Activated CD4-positive, alpha-beta T cell treated with anti-CD3 and anti-CD28 coated beads, Interleukin-2, Interleukin-6, amounts not matched to agents 100 ng/mL and 50 ng/mL, durations not matched to agents 16 hours and 8 hours (primary cell): ENCODE measurements around the gene XNDC1N.

ENCODE experiments used
- DNase-seq: peaks from one replicate; pipeline ENCODE4 v3.0.0-alpha.2; 2020

The XNDC1N gene

GRCh38 chr11:71927820-71928736 is at the start of gene XNDC1N:
Gene XNDC1N, minus strand, starts transcription at chr11:71928594. Its CDS starts 5,241 bp downstream, at chr11:71923353.
- DNase-seq = peak; percentile 87

DNA sequence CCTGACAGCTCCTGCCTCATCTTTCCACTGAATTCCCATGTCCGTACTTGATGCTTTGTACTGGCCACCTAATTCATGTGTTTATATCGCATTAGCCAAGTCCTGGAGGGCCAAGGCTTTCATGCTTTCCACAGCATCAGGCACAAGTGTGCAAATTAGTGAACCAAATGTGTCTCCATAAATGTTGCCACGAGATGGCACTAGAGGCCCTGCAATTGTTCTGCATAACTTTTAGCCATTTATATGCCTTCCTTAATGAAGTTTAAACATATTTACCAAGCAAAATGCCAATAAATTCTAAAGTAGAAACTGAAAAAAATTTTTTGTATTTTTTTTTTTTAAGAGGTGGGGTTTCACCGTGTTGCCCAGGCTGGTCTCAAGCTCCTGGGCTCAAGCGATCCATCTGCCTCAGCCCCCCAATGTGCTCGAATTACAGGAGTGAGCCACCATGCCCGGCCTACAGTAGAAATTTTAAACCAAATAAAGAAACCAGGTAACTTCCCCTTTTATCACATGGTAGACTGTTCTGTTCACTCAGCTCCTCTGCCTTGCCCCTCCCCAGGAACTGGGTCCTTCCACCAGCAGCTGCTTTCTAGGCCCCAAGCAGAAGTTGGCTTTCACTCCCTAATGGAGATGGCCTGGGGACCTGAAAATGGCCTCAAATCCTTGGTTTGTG is 49.5 kb upstream of the XNDC1N start:
- peak; percentile 60 for DNase-seq

- no peak for DNase-seq
Observed at GRCh38 chr11:71977090-71977489, 48.7 kb upstream of the XNDC1N start.

GRCh38 chr11:71976551-71976950 is 48.2 kb upstream of the XNDC1N start:
- DNase-seq = no peak

- no peak for DNase-seq
Observed at GRCh38 chr11:71971680-71972079, 43.3 kb upstream of the XNDC1N start.

DNA sequence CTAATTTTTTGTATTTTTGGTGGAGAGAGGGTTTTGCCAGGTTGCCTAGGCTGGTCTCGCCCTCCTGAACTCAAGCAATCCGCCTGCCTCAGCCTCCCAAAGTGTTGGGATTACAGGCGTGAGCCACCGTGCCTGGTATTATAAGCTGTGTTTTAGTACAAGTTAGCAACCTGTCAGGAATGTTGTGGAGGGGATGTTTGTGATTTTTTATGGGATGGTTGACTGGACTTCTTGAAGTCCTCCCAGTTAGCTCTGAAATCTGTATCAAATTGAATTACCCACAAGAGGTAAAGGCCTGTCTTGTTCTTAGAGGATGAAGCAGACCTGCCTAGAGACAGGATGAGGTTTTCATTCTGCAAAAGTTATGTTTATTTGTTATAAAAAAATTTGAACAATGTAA is 36.2 kb upstream of the XNDC1N start:
- no peak for DNase-seq

- DNase-seq = no peak
Observed at GRCh38 chr11:71963468-71963867, 35.1 kb upstream of the XNDC1N start.

- DNase-seq = peak; percentile 16
Observed at GRCh38 chr11:71962428-71963038, 34.1 kb upstream of the XNDC1N start.

DNA sequence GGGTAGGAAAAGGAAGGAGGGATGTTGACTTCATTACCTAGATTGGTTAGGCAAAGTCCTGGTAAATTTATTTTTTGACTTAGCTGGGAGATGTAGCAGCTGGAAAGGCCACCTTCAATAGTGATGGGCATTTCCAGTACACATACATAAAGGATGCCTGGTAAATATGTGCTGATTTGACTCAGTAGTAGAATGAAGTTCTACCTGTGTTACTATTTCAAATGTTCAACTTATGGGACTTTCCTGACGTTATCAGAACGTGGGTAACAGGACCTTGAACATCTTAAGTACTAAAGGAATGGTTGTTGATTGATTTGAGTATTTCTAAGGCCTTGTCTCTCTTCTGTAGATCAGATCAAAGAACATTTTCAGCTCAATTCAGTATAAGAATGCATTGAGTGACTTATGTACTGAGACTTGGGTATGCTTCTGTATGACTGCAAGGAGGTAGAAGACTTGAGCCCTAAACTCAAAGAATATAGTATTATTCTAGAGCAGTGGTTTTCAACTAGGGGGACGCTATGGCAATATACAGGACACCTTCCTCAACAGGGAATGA is 27.6 kb upstream of the XNDC1N start:
- no peak for DNase-seq

DNA sequence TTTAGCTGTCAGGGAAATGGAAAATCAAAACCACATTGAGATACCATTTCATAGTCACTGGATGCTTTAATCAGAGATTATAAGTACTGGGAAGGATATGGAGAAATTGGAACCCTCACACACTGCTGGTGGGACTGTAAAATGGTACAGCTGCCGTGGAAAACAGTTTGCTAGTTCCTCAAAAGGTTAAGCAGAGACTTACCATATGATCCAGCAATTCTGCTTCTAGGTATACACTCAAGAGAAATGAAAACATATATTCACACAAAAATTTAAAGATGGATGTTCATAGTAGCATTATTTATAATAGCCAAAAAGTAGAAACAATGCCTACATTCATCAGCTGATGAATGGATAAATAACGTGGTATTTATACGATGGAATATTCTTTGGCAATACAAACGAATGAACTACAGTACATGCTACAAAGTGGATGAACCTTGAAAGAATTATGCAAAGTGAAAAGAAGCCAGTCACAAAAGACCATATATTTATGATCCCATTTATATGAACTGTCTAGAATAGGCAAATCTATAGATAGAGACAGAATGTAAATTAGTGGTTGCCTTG is 23.4 kb upstream of the XNDC1N start:
- DNase-seq = no peak

- no peak for DNase-seq
Observed at GRCh38 chr11:71949034-71949433, 20.6 kb upstream of the XNDC1N start.

DNA sequence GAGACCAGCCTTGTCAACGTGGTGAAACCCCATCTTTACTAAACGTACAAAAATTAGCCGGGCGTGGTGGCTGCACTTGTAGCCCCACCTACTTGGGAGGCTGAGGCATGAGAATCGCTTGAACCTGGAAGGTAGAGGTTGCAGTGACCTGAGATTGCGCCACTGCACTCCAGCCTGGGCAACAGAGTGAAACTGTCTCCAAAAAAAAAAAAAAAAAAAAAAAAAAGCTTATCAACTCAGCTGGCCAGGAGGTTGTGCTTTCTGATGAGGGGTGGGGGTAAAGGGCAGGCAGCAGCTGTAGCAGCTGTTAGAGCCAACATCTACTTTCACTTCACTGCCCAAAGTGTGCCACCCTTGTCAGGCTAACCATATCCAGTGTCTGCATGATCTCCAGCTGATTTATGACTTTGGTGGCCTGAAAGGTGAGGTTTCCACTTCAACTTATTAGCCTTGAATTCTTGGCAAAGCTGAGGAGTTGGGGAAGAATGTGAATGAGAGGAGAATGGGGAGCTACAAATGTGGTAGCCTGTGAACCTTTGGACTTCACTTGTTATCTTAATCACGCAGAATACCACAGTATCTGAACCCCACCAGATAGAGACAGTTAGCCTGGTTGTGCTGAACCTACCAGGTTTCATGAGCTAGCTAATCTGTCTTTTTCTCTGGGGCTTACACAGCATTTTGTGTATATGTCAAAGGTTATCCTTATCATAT is 20.1 kb upstream of the XNDC1N start:
- DNase-seq = no peak

GRCh38 chr11:71947498-71947897 is 19.1 kb upstream of the XNDC1N start:
- no peak for DNase-seq

DNA sequence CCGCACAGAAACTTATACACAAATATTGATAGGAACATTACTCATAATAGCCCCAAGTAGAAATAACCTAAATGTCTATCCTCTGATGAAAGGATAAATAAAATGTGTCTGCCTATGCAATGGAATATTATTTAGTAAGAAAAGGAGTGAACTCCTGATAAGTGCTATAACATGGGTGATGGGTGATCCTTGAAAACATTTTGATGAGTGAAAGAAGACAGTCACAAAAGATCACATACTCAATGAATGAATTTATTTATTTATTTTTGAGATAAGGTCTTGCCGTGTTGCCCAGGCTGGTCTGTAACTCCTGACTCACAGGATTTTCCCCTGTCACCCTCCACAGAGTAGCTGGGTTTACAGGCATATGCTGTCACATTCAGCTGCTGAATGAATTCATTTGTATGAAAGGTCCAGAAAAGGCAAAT is 17.8 kb upstream of the XNDC1N start:
- no peak for DNase-seq

GRCh38 chr11:71940561-71941219 is 12.3 kb upstream of the XNDC1N start:
- no peak for DNase-seq

DNA sequence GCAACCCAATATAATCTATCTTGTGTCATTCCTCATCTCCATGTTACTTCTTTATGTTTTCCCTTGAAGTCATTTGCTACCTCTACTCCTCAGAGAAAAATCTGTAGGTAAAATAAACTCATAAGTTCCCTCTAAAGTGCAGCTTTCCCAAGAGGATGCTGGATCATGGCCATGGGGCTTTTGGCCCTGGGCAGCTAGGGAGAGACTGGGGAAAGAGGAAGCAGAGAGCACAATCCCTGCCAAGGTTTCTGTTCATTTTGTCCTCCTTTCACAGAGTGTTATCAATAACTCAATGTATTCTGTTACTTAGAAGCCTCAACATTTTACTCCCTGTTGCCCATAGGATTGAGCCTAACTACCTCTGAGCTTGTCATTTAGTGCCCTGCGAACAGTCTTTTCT is 9.4 kb upstream of the XNDC1N start:
- no peak for DNase-seq

GRCh38 chr11:71936825-71937224 is 8.4 kb upstream of the XNDC1N start:
- no peak for DNase-seq

DNA sequence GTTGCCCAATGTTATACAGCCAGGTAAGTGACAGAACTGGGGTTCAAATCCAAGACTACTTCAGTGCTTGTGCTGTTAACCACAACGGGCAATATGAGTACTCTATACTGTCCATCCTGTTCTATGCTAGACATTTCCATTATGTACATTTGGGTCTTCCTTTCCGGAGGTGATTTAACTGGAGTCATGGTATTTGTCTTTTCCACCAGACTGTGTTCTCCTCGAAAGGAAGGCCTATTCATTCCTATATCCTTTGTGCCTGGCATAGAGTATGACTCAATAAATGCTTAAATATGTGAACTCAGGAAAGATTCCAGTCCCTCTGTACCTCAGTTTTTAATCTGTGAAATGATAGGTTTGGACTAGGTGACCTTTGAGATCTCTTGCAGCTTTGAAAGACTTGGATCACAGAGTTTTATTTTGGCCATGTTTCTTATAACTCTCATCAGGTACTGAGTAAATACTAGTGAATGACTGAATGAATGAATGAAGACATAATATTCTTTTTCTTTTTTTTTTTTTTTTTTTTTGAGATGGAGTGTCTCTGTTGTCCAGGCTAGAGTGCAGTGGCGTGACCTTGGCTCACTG is 7.0 kb upstream of the XNDC1N start:
- no peak for DNase-seq

DNA sequence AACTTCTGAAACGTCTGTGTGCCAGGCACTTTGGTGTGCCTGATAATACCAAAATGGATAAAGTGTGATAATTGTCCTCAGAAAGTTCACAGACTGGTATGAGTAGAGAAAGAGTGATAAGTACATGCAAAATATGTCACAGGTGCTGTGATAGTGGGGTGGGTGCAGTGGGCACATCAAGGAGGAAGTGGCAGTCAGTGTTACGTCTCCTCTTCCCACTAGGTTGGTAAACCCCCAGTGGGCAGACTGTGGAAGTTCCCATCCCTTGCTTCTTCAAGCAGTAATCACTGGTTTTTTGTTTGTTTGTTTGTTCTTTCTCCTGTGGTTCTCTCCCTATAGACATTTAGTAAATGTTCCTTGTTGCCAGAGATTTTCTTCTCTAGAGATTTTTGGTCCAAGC is 5.8 kb upstream of the XNDC1N start:
- DNase-seq = no peak

DNA sequence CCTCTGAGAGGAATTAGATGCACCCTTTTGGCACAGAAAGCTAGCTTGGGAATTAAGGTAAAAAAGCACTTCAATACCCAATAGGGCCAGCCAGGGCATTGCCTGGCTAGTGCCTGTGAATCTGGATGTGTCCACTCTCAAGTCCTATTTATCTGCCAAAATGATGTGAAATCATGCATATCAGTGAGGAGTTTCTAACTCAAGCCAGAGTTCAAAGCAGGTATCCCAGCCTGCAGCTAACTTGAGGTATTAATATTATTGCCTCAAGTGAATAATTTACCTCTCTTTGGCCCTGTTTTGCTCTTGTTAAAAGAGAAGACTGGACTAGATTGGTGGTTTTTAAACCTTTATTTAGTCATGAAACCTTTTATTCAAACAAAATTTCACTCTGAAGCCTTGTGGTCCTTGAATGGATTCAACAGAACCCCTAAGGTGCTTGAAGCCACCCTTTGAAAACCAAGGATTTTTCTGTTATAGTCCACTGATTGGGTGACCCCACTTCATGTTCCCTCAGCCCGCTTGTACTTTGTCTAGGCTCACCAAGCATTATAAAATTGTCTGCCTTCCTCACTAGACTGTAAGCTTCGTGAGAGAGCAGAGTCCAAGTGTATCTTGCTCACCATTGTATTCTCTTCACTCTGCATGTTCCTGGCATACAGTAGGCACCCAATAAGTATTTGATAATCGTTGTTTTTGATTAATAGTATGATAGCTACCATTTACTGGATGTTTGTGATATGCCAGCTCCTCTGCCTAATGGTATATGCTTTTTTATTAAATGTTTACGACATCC is 4.9 kb upstream of the XNDC1N start:
- no peak for DNase-seq

DNA sequence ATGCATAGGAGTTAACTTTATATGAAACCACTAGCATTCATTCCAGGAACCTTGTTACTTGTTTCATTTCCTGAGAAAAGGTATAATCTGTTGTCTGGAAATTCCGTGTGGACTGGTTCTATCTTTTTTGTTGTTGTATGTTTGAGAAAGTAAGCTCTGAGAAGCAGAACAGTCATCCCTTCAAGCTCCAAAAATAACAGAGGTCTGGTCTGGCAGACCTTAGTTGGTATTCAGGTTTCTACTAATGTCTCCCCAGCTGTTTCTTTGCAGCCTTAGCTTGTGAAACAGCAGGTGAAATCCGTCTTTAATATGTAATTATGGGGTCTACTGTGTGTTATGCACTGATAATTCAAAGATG is 2.8 kb upstream of the XNDC1N start:
- peak; percentile 28 for DNase-seq
